ENCODE measurements around the gene MXRA8.
"Not testable (repeated sequence)": the region's sequence is repeated elsewhere in the genome, so short reads cannot be mapped to it uniquely, and the experiment has no call there.

Gene MXRA8

DNA sequence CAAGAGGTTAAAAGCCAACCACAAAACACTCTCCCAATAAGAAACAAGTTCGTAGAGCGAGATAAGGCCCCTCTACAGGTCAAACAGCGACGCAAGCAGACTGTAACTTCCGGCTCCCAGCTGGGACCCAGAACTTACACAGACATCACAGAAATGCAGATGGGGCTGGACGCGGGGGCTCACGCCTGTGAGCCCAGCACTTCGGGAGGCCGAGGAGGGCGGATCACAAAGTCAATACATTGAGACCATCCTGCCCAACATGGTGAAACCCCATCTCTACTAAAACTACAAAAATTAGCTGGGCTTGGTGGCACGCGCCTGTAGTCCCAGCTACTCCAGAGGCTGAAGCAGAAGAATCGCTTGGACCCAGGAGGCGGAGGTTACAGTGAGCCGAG is 29.7 kb upstream of the MXRA8 start:
- DNase-seq (ENCODE audit: low spot score) = no peak
- TF ChIP-seq, protein P1, sequence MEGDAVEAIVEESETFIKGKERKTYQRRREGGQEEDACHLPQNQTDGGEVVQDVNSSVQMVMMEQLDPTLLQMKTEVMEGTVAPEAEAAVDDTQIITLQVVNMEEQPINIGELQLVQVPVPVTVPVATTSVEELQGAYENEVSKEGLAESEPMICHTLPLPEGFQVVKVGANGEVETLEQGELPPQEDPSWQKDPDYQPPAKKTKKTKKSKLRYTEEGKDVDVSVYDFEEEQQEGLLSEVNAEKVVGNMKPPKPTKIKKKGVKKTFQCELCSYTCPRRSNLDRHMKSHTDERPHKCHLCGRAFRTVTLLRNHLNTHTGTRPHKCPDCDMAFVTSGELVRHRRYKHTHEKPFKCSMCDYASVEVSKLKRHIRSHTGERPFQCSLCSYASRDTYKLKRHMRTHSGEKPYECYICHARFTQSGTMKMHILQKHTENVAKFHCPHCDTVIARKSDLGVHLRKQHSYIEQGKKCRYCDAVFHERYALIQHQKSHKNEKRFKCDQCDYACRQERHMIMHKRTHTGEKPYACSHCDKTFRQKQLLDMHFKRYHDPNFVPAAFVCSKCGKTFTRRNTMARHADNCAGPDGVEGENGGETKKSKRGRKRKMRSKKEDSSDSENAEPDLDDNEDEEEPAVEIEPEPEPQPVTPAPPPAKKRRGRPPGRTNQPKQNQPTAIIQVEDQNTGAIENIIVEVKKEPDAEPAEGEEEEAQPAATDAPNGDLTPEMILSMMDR (IDR thresholded peaks at IDR 0.05) = no peak
- H3K27ac ChIP-seq = no peak overlapping the region

DNA sequence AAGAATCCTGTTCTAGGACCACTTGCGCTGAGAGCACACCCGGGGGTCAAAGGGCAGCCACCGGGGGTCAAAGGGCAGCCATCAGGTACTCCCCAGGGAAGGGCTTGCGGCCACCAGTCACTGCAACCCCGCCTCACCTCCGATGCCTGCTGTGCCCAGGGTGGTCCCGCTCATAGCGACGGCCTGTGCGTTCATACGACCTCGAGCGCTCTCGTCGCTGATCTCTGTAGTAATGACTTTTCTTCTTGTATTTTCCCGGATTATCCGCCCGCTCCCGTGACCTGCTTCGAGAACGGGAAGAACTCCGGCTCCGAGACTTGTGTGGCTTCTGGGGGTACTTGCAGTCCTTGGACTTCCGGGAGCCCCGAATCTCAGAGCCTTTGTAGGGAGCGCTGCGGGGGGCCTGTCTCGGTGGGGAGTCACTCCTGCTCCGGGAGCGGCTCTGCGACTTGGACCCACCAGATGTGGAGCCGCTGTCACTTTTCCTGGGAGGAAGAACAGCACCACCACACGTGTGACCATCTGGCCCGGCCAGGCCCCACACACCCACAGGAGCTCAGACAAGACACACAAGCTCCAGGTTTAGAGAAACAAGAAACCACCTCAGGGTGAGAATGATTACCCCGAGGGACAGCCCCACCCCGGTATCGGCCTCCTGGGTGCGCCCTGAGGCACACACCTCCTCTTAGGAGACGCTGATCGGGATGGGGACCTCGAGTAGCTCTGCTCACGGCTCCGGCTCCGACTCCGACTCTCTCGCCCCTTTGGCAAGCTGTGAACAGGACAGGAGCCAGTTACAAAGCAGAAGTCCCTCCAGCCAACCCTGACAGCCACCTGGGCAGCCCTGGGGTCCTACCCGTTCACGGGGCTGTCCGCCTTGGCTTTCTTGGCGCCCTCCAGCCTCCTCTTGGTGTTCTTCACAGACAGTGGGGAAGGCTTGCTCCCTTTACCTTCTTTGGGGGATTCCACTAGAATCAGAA is 29.0 kb upstream of the MXRA8 start:
- DNase-seq (ENCODE audit: low spot score) = no peak
- TF ChIP-seq, protein P1 (IDR thresholded peaks at IDR 0.05) = no peak
- no peak overlapping the region for H3K4me3 ChIP-seq
- no peak overlapping the region for H3K27ac ChIP-seq

More for the DNA sequence above, 29.7 kb upstream of the MXRA8 start:
- H3K4me3 ChIP-seq = no peak overlapping the region

DNA sequence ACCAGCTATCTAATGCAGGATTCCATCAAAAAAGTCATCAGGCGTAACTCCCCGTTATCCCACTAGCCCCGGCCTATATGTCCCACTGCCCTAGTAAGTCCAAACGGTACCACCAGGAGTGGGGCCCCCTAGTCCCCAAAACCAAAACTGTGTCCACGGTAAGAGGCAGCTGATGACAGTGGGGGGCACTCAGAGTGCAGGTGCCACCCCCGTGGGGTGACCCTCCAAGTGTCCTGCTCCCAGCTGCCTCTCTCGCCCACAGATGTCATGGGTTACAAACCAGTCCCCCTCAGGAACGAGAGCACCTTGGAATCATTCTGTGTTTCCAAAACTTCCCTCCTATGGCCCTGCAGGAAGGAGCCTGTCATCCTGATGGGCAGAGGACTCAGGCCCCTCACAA is 27.6 kb upstream of the MXRA8 start:
- TF ChIP-seq, protein P1 (IDR thresholded peaks at IDR 0.05) = no peak
- Histone ChIP-seq H3K27ac (no peak overlapping the region), H3K4me3 (no peak overlapping the region)
- no peak for DNase-seq (ENCODE audit: low spot score)

GRCh38 chr1:1385339-1385738 is 27.0 kb upstream of the MXRA8 start:
- DNase-seq (ENCODE audit: low spot score); H3K27ac ChIP-seq; H3K4me3 ChIP-seq: not testable (repeated sequence)

DNA sequence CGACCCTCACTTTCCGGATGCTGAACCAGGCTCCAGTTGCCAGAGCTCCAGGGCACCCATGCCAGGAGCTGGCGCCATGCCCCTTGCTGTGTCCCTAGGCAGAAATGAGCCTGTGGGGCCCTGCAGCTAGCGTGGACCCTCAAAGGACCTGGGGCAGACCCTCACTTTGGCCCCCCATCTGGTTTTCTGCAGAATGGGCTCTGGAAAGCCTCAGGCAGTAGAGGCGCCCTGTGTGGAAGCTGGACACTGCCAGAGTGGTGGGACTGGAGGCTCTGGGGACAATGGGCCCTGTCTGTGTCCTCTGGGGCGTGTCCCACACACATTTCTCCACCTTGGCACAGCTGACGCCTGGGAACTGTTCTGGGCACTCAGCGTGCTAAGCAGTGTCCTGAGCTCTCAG is 22.9 kb upstream of the MXRA8 start:
- H3K27ac ChIP-seq = no peak overlapping the region
- TF ChIP-seq, protein P1 (IDR thresholded peaks at IDR 0.05) = no peak
- H3K4me3 ChIP-seq = no peak overlapping the region
- no peak for DNase-seq (ENCODE audit: low spot score)

DNA sequence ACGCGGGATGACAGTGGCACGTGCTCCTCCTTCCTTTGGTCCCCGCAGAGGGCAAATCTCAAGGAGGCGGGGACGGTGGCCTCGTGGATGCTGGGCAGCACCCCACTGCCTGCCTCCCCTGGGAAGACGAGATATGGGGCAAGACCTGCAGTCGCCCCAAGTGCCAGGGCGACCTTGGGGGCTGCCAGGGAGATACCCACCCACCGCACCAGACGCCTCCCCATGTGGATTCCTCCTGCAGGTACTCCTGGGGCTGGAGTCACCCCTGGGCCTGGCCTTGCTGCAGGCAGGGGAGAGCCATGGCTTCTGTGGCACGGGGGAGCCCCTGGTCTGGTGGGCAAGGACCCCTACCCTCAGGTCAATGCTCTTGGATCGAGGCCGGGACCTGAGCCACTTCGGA is 22.5 kb upstream of the MXRA8 start:
- no peak for DNase-seq (ENCODE audit: low spot score)
- TF ChIP-seq, protein P1 (IDR thresholded peaks at IDR 0.05) = no peak
- Histone ChIP-seq H3K4me3 (no peak overlapping the region), H3K27ac (no peak overlapping the region)

DNA sequence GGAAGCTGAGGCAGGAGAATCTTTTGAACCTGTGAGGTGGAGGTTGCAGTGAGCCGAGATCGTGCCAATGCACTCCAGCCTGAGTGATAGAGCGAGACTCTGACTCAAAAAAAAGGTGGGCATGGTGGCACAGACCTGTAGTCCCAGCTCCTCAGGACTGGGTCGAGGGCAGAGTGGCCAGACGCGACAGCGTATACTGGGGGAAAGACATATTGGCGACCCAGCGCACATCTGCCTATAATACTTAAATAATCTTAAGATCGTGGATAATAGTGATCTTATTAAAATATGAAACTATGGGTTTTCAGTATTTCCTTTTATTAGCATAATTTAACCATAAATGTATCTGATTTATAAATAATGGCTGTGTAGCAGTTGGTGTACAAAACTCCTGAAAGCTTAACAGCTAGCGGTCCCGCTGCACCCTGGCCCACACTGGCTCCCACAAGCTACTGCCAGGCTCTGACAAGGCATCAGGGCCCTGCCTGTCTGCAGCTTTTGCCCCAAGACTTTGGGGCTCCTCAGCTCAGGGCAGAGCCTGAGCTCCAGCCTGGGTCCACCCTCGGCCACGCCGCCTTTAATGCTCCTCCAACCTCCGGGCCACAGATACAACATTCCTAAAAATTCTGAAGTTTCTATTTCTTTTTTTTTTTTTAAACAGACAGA is 19.3 kb upstream of the MXRA8 start:
- TF ChIP-seq, protein P1 (IDR thresholded peaks at IDR 0.05) = no peak
- no peak overlapping the region for H3K27ac ChIP-seq
- H3K4me3 ChIP-seq = no peak overlapping the region
- DNase-seq (ENCODE audit: low spot score) = no peak
